H1 (cell line): ENCODE measurements around the gene GEN1. TPM values are rescaled to one million over a fixed set of nuclear protein-coding genes. Genes with fewer than 3 reads are reported as not detected.

Source experiments
- CTCF ChIA-PET: fragments of 300-600 bp; sonication (Branson Sonifier 250); formaldehyde crosslinking; loops from one replicate; lab custom pipeline; 2021; ENCODE audit not compliant: partially characterized antibody; lab: Charles Lee
- POLR2A ChIA-PET: fragments of 300-600 bp; sonication (Branson Sonifier 250); formaldehyde crosslinking; loops from one replicate; lab custom pipeline; 2021; ENCODE audit warnings: inconsistent platforms; ENCODE audit not compliant: partially characterized antibody; lab: Charles Lee
- DNase-seq, 2 experiments: peaks; one replicate each; pipeline versions ENCODE4 v3.0.0 to v3.0.0-alpha.2; 2010 to 2022; ENCODE audit warnings: low spot score in 2 of 2, low read depth in 1 of 2, mixed read lengths in 1 of 2
- FAIRE-seq: peaks from 2 replicates; lab custom pipeline; 2011; peaks lifted over from hg19 to GRCh38; lab: Jason Lieb, UNC
- H2AFZ ChIP-seq: 2 replicates; pipeline ENCODE4 v1.8.1; 2012; ENCODE audit warnings: low read length, inconsistent platforms
- H2AK5ac ChIP-seq: 2 replicates; pipeline ENCODE4 v1.6.1; 2013; ENCODE audit warnings: low read depth, low read length
- H2BK120ac ChIP-seq: replicated peaks from 2 replicates; pipeline ENCODE3; 2013; ENCODE audit warnings: low read depth, low read length, inconsistent platforms
- H2BK12ac ChIP-seq: 2 replicates; pipeline ENCODE4 v1.6.1; 2013; ENCODE audit warnings: low read depth, low read length
- H2BK15ac ChIP-seq: 2 replicates; pipeline ENCODE4 v1.6.1; 2013; ENCODE audit warnings: low read length
- H2BK20ac ChIP-seq: 2 replicates; pipeline ENCODE4 v1.6.1; 2013; ENCODE audit warnings: low read length
- H2BK5ac ChIP-seq: 2 replicates; pipeline ENCODE4 v1.6.1; 2013; ENCODE audit warnings: low read depth, low read length
- H3K14ac ChIP-seq: 2 replicates; pipeline ENCODE4 v1.6.1; 2013; ENCODE audit warnings: inconsistent platforms; ENCODE audit not compliant: insufficient read length
- H3K18ac ChIP-seq: 2 replicates; pipeline ENCODE4 v1.6.1; 2013; ENCODE audit warnings: low read length; ENCODE audit errors: extremely low read depth
- H3K23ac ChIP-seq: 2 replicates; pipeline ENCODE4 v1.6.1; 2013; ENCODE audit warnings: inconsistent platforms; ENCODE audit not compliant: insufficient read length
- H3K23me2 ChIP-seq: 2 replicates; pipeline ENCODE4 v1.6.1; 2013; ENCODE audit warnings: low read depth, low read length
- H3K27ac ChIP-seq: 2 replicates; pipeline ENCODE4 v1.6.1; 2011; ENCODE audit warnings: low read depth, low read length, inconsistent platforms
- H3K27me3 ChIP-seq, 4 experiments: replicated peaks in 1 of 4; 1 replicate in 1 of 4; 2 replicates in 3 of 4; pipeline versions ENCODE4 v1.6.1 to v1.8.1; 2011 to 2013; ENCODE audit warnings: low read length in 3 of 4, mild to moderate bottlenecking in 3 of 4, inconsistent platforms in 2 of 4, mixed read lengths in 2 of 4, moderate library complexity in 1 of 4; ENCODE audit not compliant: control insufficient read depth in 3 of 4, insufficient read depth in 3 of 4; ENCODE audit errors: extremely low read depth in 1 of 4
- H3K36me3 ChIP-seq, 4 experiments: 2 replicates each; pipeline versions ENCODE4 v1.6.1 to v1.8.1; 2011 to 2013; ENCODE audit warnings: mild to moderate bottlenecking in 4 of 4, low read length in 3 of 4, moderate library complexity in 2 of 4, control low read depth in 1 of 4, inconsistent platforms in 1 of 4; ENCODE audit not compliant: insufficient read depth in 4 of 4, control insufficient read depth in 2 of 4
- H3K4ac ChIP-seq: replicated peaks from 2 replicates; pipeline ENCODE3; 2013; ENCODE audit warnings: low read length, low read depth, mixed read lengths, inconsistent platforms; ENCODE audit not compliant: insufficient read length
- H3K4me1 ChIP-seq, 4 experiments: replicated peaks in 1 of 4; 1 replicate in 1 of 4; 2 replicates in 3 of 4; pipeline versions ENCODE4 v1.6.1 to v1.8.1; 2011 to 2013; ENCODE audit warnings: low read length in 3 of 4, inconsistent platforms in 2 of 4, mixed read lengths in 1 of 4; ENCODE audit not compliant: insufficient read depth in 4 of 4, control insufficient read depth in 3 of 4
- H3K4me2 ChIP-seq, 2 experiments: 2 replicates each; pipeline versions ENCODE4 v1.6.1 to v1.8.1; 2011 to 2013; ENCODE audit warnings: low read depth in 2 of 2, low read length in 2 of 2, control low read depth in 1 of 2, inconsistent platforms in 1 of 2, mild to moderate bottlenecking in 1 of 2; ENCODE audit not compliant: insufficient read depth in 1 of 2
- H3K4me3 ChIP-seq, 4 experiments: fragments of 200-600, 300-600 bp in 1 of 4; sonication (generic), shearing (Covaris generic), sonication (Bioruptor Twin) in 1 of 4; 2 replicates each; pipeline versions ENCODE4 v1.5.1 to v1.8.1; 2011 to 2016; ENCODE audit warnings: low read length in 4 of 4, low read depth in 3 of 4, control low read depth in 2 of 4, inconsistent platforms in 2 of 4, mild to moderate bottlenecking in 2 of 4, mixed read lengths in 1 of 4, moderate library complexity in 1 of 4; ENCODE audit not compliant: insufficient read depth in 2 of 4; ENCODE audit errors: extremely low read depth in 1 of 4
- H3K56ac ChIP-seq: replicated peaks from 2 replicates; pipeline ENCODE3; 2013; ENCODE audit warnings: low read depth, mild to moderate bottlenecking, mixed read lengths, low read length, inconsistent platforms; ENCODE audit not compliant: insufficient read length
- H3K79me1 ChIP-seq: 2 replicates; pipeline ENCODE4 v1.6.1; 2013; ENCODE audit warnings: low read depth, low read length, control low read depth
- H3K79me2 ChIP-seq, 2 experiments: 2 replicates each; pipeline versions ENCODE4 v1.6.1 to v1.8.1; 2012 to 2013; ENCODE audit warnings: low read length in 2 of 2, mild to moderate bottlenecking in 2 of 2, inconsistent platforms in 1 of 2; ENCODE audit not compliant: insufficient read depth in 2 of 2, control insufficient read depth in 1 of 2
- H3K9ac ChIP-seq, 4 experiments: replicated peaks in 1 of 4; 1 replicate in 1 of 4; 2 replicates in 3 of 4; pipeline versions ENCODE4 v1.6.1 to v1.8.1; 2011 to 2013; ENCODE audit warnings: low read depth in 3 of 4, low read length in 3 of 4, control low read depth in 2 of 4, mild to moderate bottlenecking in 2 of 4, moderate library complexity in 2 of 4, inconsistent platforms in 1 of 4; ENCODE audit errors: extremely low read depth in 1 of 4
- H3K9me3 ChIP-seq, 2 experiments: 2 replicates each; pipeline versions ENCODE4 v1.6.1 to v1.8.1; 2012 to 2013; ENCODE audit warnings: mild to moderate bottlenecking in 2 of 2, moderate library complexity in 2 of 2, control low read depth in 1 of 2, inconsistent platforms in 1 of 2, low read depth in 1 of 2, low read length in 1 of 2, mixed read lengths in 1 of 2; ENCODE audit not compliant: insufficient read depth in 2 of 2
- H4K20me1 ChIP-seq, 2 experiments: replicated peaks in 1 of 2; 2 replicates each; pipeline versions ENCODE3 to v1.8.1; 2011 to 2013; ENCODE audit warnings: inconsistent platforms in 2 of 2, low read length in 2 of 2, mild to moderate bottlenecking in 1 of 2; ENCODE audit not compliant: insufficient read depth in 2 of 2, control insufficient read depth in 1 of 2
- H4K5ac ChIP-seq: 2 replicates; pipeline ENCODE4 v1.6.1; 2013; ENCODE audit warnings: low read length, low read depth, mixed read lengths, inconsistent platforms; ENCODE audit not compliant: insufficient read length
- H4K8ac ChIP-seq: 2 replicates; pipeline ENCODE4 v1.8.0; 2013; ENCODE audit warnings: mild to moderate bottlenecking, moderate library complexity, low read length, inconsistent platforms; ENCODE audit not compliant: insufficient read depth; ENCODE audit errors: extremely low read depth
- H4K91ac ChIP-seq: replicated peaks from 2 replicates; pipeline ENCODE3; 2013; ENCODE audit warnings: low read length, mixed read lengths, inconsistent platforms; ENCODE audit not compliant: insufficient read length
- BRCA1 ChIP-seq: IDR thresholded peaks from 2 replicates; pipeline ENCODE4 v1.6.1; 2012; ENCODE audit warnings: low read depth, low read length, improper control_type of control experiment
- CHD2 ChIP-seq: IDR thresholded peaks from 2 replicates; pipeline ENCODE4 v1.6.1; 2012; ENCODE audit warnings: low read length, improper control_type of control experiment
- EGR1 ChIP-seq: IDR thresholded peaks from 2 replicates; pipeline ENCODE4 v1.6.1; 2011; ENCODE audit warnings: low read depth, low read length, borderline replicate concordance
- EZH2 ChIP-seq: fragments of 200-600 bp; sonication (generic); IDR thresholded peaks from 2 replicates; pipeline ENCODE4 v1.7.1; 2012; ENCODE audit warnings: low read depth, mild to moderate bottlenecking, moderate library complexity, low read length, inconsistent platforms; ENCODE audit not compliant: severe bottlenecking
- JUND ChIP-seq: IDR thresholded peaks from 2 replicates; pipeline ENCODE4 v1.6.1; 2011; ENCODE audit warnings: mild to moderate bottlenecking, improper control_type of control experiment, low read length
- KDM1A ChIP-seq: fragments of 200-600, 300-600 bp; sonication (generic); IDR thresholded peaks from 2 replicates; pipeline ENCODE4 v1.7.1; 2016; ENCODE audit warnings: mild to moderate bottlenecking, low read length, borderline replicate concordance
- KDM5A ChIP-seq: fragments of 200-600 bp; IDR thresholded peaks from 2 replicates; pipeline ENCODE4 v1.7.1; 2012; ENCODE audit warnings: mild to moderate bottlenecking, low read length, inconsistent platforms, mixed read lengths
- PHF8 ChIP-seq: fragments of 200-600 bp; sonication (generic); conservative IDR thresholded peaks from 2 replicates; pipeline ENCODE4 v1.7.1; 2012; ENCODE audit warnings: low read depth, mild to moderate bottlenecking, inconsistent platforms, low read length, moderate library complexity
- POLR2A ChIP-seq, 2 experiments: IDR thresholded peaks; 1 replicate in 1 of 2; 2 replicates in 1 of 2; pipeline ENCODE4 v1.6.1; 2011; ENCODE audit warnings: low read depth in 2 of 2, low read length in 2 of 2, mild to moderate bottlenecking in 2 of 2; ENCODE audit errors: control extremely low read depth in 1 of 2
- POLR2AphosphoS5 ChIP-seq: IDR thresholded peaks from 2 replicates; pipeline ENCODE4 v1.6.1; 2011; ENCODE audit warnings: low read depth, low read length
- TCF12 ChIP-seq: IDR thresholded peaks from 2 replicates; pipeline ENCODE4 v1.6.1; 2011; ENCODE audit warnings: low read depth, mild to moderate bottlenecking, low read length
- TEAD4 ChIP-seq: IDR thresholded peaks from 2 replicates; pipeline ENCODE4 v1.6.1; 2012; ENCODE audit warnings: low read depth, low read length, inconsistent platforms, mixed read lengths
- WGBS, 2 experiments: shearing (Covaris generic) in 1 of 2; methylation state at CpG; one replicate each; pipeline versions ENCODE4 v1.1.6 to v1.1.7; 2013 to 2015; ENCODE audit warnings: low lambda C conversion rate in 2 of 2, mixed read lengths in 2 of 2, inconsistent platforms in 1 of 2, low coverage in 1 of 2, missing lambda C conversion rate in 1 of 2; ENCODE audit not compliant: insufficient replicate concordance in 2 of 2, insufficient coverage in 1 of 2, insufficient read length in 1 of 2; ENCODE audit errors: extremely low coverage in 1 of 2, missing lambda C conversion rate in 1 of 2; 5-methylcytosine and 5-hydroxymethylcytosine counted together
- polyA plus RNA-seq, 7 experiments: library from polyadenylated mRNA; depleted of rRNA in 3 of 7; stranded (reverse) in 5 of 7; unstranded in 2 of 7; fragments of >200 nt in 5 of 7; fragments of 200-250 nt in 2 of 7; gene quantifications; 1 replicate in 5 of 7; 2 replicates in 1 of 7; 4 replicates in 1 of 7; pipeline versions ENCODE4 v1.2.1 to v1.2.3, GENCODE V29; 2011 to 2013; ENCODE audit warnings: missing spikeins in 2 of 7, mixed read lengths in 2 of 7
- total RNA-seq: library from RNA; stranded (reverse); fragmentation: NEBNext Ultra II Directional; extraction: Animal tissue kit (Norgen Biotek cat#: 25700); gene quantifications from 2 replicates; pipeline ENCODE4 v1.2.1, GENCODE V29; 2021

Gene GEN1
- total and polyA plus RNA-seq, 2 of the 8 experiments (the other 6 are each of a cell fraction or from before 2014, with no cell fraction given) = 6.9 to 19.2 TPM

- no peak for TF ChIP-seq TCF12
- TF ChIP-seq JUND = no peak
- no peak for TF ChIP-seq POLR2AphosphoS5
- TF ChIP-seq PHF8 = no peak
- no peak for TF ChIP-seq KDM5A
- TF ChIP-seq TEAD4 = no peak
- TF ChIP-seq KDM1A = no peak
- no peak for TF ChIP-seq POLR2A (IDR thresholded peaks at IDR 0.05; ENCODE audit: control extremely low read depth in 1 of 2, low read depth in 2 of 2, low read length in 2 of 2)
- no peak for TF ChIP-seq CHD2
- no peak for TF ChIP-seq EZH2
- TF ChIP-seq EGR1 = no peak
- no peak for TF ChIP-seq BRCA1
- Histone ChIP-seq H2BK15ac (no peak overlapping the region), H3K23me2 (no peaks in the 10 kb centered on the region), H3K79me1 (no peaks in the 10 kb centered on the region), H3K4me1 (peaks cover 0 to 3% (median 0%) of the 10 kb centered on the region in 4 experiments; a peak in 1 of 7 replicates), H3K27ac (no peak overlapping the region), H2AFZ (no peak overlapping the region), H3K4me3 (no peak overlapping the region), H3K23ac (no peak overlapping the region), H4K91ac (no peak overlapping the region), H3K18ac (no peak overlapping the region), H3K4me2 (no peak overlapping the region), H3K56ac (no peak overlapping the region), H3K36me3 (no peaks in the 10 kb centered on the region), H3K14ac (no peak overlapping the region), H3K9ac (no peak overlapping the region), H2BK12ac (no peak overlapping the region), H3K79me2 (no peaks in the 10 kb centered on the region), H4K8ac (no peak overlapping the region), H4K20me1 (no peaks in the 10 kb centered on the region), H4K5ac (no peak overlapping the region), H2BK5ac (no peak overlapping the region), H3K27me3 (no peaks in the 10 kb centered on the region), H3K9me3 (no peaks in the 10 kb centered on the region), H2BK120ac (no peak overlapping the region), H2AK5ac (no peak overlapping the region), H2BK20ac (no peak overlapping the region), H3K4ac (no peak overlapping the region)
- 92% methylated on average over 1 of the region's 1 CpG; no CpG with 5 or more reads in 1 of the 2 experiments for WGBS, 2 experiments
- CTCF ChIA-PET = interaction anchor here (0.9 to 1.1 kb wide), 2 partner anchors 59 to 62 kb away, joined by 3 to 4 read pairs; no protein-coding TSS in a partner anchor
- POLR2A ChIA-PET = no interaction called here
- DNase-seq = no peak
- FAIRE-seq = no peak
Measured at GRCh38 chr2:17790536-17790935, 36.6 kb downstream of the GEN1 start.
